K562 (cell line): ENCODE measurements around the gene JUNB. TPM values are rescaled to one million over a fixed set of nuclear protein-coding genes. Genes with fewer than 3 reads are reported as not detected.

Source experiments
- ARID1B ChIP-seq: fragments of 450-650 bp; IDR thresholded peaks from 2 replicates; pipeline ENCODE4 v1.6.1; 2016; ENCODE audit warnings: antibody characterized with exemption, mild to moderate bottlenecking, inconsistent platforms
- E2F1 ChIP-seq: sonication (generic); formaldehyde crosslinking; IDR thresholded peaks from 2 replicates; pipeline ENCODE4 v1.8.1; 2023; ENCODE audit warnings: mild to moderate bottlenecking, missing genetic modification reagents, moderate library complexity
- EWSR1 ChIP-seq: fragments of 450-650 bp; IDR thresholded peaks from 2 replicates; pipeline ENCODE4 v1.6.1; 2018; ENCODE audit warnings: borderline replicate concordance, mild to moderate bottlenecking, low read depth, moderate library complexity; ENCODE audit not compliant: partially characterized antibody
- HDGF ChIP-seq: fragments of 450-650 bp; IDR thresholded peaks from 2 replicates; pipeline ENCODE4 v1.6.1; 2016
- KDM1A ChIP-seq, 2 experiments: fragments of 450-650 bp; IDR thresholded peaks; 2 replicates each; pipeline ENCODE4 v1.6.1; 2016; ENCODE audit warnings: mild to moderate bottlenecking in 2 of 2
- MCM7 ChIP-seq, 2 experiments: fragments of 450-650 bp; IDR thresholded peaks; 2 replicates each; pipeline ENCODE4 v1.6.1; 2016 to 2018
- MYBL2 ChIP-seq, 2 experiments: fragments of 450-650 bp in 1 of 2; sonication (generic) in 1 of 2; formaldehyde crosslinking in 1 of 2; IDR thresholded peaks; 2 replicates each; pipeline versions ENCODE4 v1.6.1 to v1.8.1; 2017 to 2022; ENCODE audit warnings: borderline replicate concordance in 1 of 2, inconsistent platforms in 1 of 2, low read depth in 1 of 2, mild to moderate bottlenecking in 1 of 2, missing genetic modification reagents in 1 of 2, moderate library complexity in 1 of 2
- NELFE ChIP-seq: IDR thresholded peaks from 2 replicates; pipeline ENCODE4 v1.6.1; 2011; ENCODE audit warnings: mild to moderate bottlenecking; ENCODE audit not compliant: insufficient read depth, insufficient read length
- NFIC ChIP-seq: fragments of 450-650 bp; IDR thresholded peaks from 2 replicates; pipeline ENCODE4 v1.6.1; 2017; ENCODE audit warnings: mild to moderate bottlenecking, inconsistent platforms
- NONO ChIP-seq, 2 experiments: fragments of 200-400 bp in 1 of 2; fragments of 450-650 bp in 1 of 2; formaldehyde crosslinking in 1 of 2; IDR thresholded peaks; 2 replicates each; pipeline ENCODE4 v1.6.1; 2017; ENCODE audit warnings: low read depth in 2 of 2, mild to moderate bottlenecking in 2 of 2, moderate library complexity in 2 of 2, low read length in 1 of 2
- PHF21A ChIP-seq: fragments of 450-650 bp; IDR thresholded peaks from 2 replicates; pipeline ENCODE4 v1.6.1; 2017; ENCODE audit warnings: low read depth, borderline replicate concordance
- PML ChIP-seq: IDR thresholded peaks from 2 replicates; pipeline ENCODE4 v1.6.1; 2012; ENCODE audit warnings: low read length, inconsistent platforms
- RHOXF2B ChIP-seq: fragments of 250-450 bp; sonication (Bioruptor Pico); conservative IDR thresholded peaks from 2 replicates; pipeline ENCODE4 v1.5.1; 2021
- RNF2 ChIP-seq: sonication (generic); IDR thresholded peaks from 2 replicates; pipeline ENCODE4 v1.6.1; 2016
- SAFB ChIP-seq: fragments of 200-400 bp; formaldehyde crosslinking; IDR thresholded peaks from 2 replicates; pipeline ENCODE4 v1.6.1; 2017; ENCODE audit warnings: low read depth, low read length, borderline replicate concordance
- SP2 ChIP-seq: IDR thresholded peaks from 2 replicates; pipeline ENCODE4 v1.6.1; 2011; ENCODE audit warnings: mild to moderate bottlenecking, low read depth, low read length, moderate library complexity; ENCODE audit not compliant: poor library complexity, severe bottlenecking; ENCODE audit errors: extremely low read depth
- SRSF9 ChIP-seq: fragments of 200-400 bp; formaldehyde crosslinking; IDR thresholded peaks from 2 replicates; pipeline ENCODE4 v1.6.1; 2017; ENCODE audit warnings: low read depth, low read length, borderline replicate concordance
- TFAM ChIP-seq: fragments of 250-450 bp; sonication (Bioruptor Pico); conservative IDR thresholded peaks from 2 replicates; pipeline ENCODE4 v1.5.0; 2021; ENCODE audit warnings: mild to moderate bottlenecking, moderate library complexity
- ZBTB17 ChIP-seq: fragments of 450-650 bp; formaldehyde crosslinking; IDR thresholded peaks from 2 replicates; pipeline ENCODE4 v1.4.0; 2020; ENCODE audit warnings: mild to moderate bottlenecking
- ZBTB7A ChIP-seq: IDR thresholded peaks from 2 replicates; pipeline ENCODE4 v1.6.1; 2011; ENCODE audit warnings: low read depth, mild to moderate bottlenecking, low read length, moderate library complexity, borderline replicate concordance; ENCODE audit not compliant: control insufficient read depth
- ZKSCAN8 ChIP-seq: fragments of 200-800 bp; sonication (Bioruptor generic); IDR thresholded peaks from 2 replicates; pipeline ENCODE4 v1.6.1; 2016; ENCODE audit warnings: missing genetic modification characterization, missing compliant biosample characterization
- ZNF24 ChIP-seq: fragments of 450-650 bp; IDR thresholded peaks from 2 replicates; pipeline ENCODE4 v1.6.1; 2016
- ZNF830 ChIP-seq: fragments of 250-450 bp; sonication (Bioruptor Pico); IDR thresholded peaks from 2 replicates; pipeline ENCODE4 v1.5.0; 2021; ENCODE audit warnings: mild to moderate bottlenecking
- polyA plus RNA-seq, 8 experiments: library from polyadenylated mRNA; depleted of rRNA in 4 of 8; stranded (reverse) in 5 of 8; unstranded in 3 of 8; fragments of >200 nt; fragmentation: Nextera tagmentation in 2 of 8; fragmentation: Illumina TruSeq in 1 of 8; extraction: Ambion mirVana in 2 of 8; extraction: Trizol in 1 of 8; gene quantifications; 2 replicates each; pipeline versions ENCODE4 v1.2.1 to v1.2.3, GENCODE V29; 2011 to 2014; ENCODE audit warnings: inconsistent platforms in 1 of 8, missing spikeins in 1 of 8
- total RNA-seq, 7 experiments: library from RNA; depleted of rRNA in 6 of 7; stranded (reverse); fragments of >200 nt in 6 of 7; fragmentation: Illumina TruSeq in 2 of 7; extraction: Trizol in 2 of 7; gene quantifications; 2 replicates each; pipeline versions ENCODE4 v1.2.1 to v1.2.3, GENCODE V29; 2011 to 2021; ENCODE audit warnings: low replicate concordance in 1 of 7
- TF ChIP-seq, protein P1 (sequence below): fragments of 150-350 bp; IDR thresholded peaks from 2 replicates; pipeline ENCODE4 v1.6.1; 2014; ENCODE audit warnings: low read depth, mild to moderate bottlenecking, low read length, borderline replicate concordance
- TF ChIP-seq, protein P2 (sequence below): sonication (generic); formaldehyde crosslinking; IDR thresholded peaks from 2 replicates; pipeline ENCODE4 v1.8.0; 2022; ENCODE audit warnings: missing genetic modification reagents, mild to moderate bottlenecking, moderate library complexity, borderline replicate concordance
- TF ChIP-seq, protein P3 (sequence below): sonication (generic); formaldehyde crosslinking; IDR thresholded peaks from 2 replicates; pipeline ENCODE4 v1.9.0; 2022; ENCODE audit warnings: mild to moderate bottlenecking, missing genetic modification reagents

JUNB gene
- total and polyA plus RNA-seq, 9 of the 15 experiments (the other 6 are each of a cell fraction or from before 2014, with no cell fraction given), result 0.23 to 88.1 (median 13.1) TPM

DNA sequence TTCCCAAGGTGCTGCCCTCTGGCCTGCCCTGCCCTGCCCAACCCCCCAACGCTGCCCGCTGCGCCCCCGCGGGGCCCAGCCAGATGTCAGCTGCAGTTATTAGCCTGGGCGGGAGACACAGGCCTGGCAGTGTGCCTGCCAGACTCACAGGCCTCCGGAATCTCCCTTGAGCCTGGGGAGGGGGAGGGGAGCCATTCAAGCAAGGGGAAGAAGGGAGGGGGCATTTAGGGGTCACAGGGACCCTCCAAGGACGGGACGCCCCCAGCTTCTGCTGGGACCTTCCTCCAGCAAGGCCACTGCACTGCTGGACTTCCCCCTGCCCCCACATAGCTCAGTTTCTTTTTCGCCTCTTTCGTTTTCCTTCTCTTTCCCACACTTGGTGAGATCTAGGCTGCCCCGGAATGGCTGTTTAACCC is 2.6 kb upstream of the JUNB start (continued):
- TF ChIP-seq, protein P1, sequence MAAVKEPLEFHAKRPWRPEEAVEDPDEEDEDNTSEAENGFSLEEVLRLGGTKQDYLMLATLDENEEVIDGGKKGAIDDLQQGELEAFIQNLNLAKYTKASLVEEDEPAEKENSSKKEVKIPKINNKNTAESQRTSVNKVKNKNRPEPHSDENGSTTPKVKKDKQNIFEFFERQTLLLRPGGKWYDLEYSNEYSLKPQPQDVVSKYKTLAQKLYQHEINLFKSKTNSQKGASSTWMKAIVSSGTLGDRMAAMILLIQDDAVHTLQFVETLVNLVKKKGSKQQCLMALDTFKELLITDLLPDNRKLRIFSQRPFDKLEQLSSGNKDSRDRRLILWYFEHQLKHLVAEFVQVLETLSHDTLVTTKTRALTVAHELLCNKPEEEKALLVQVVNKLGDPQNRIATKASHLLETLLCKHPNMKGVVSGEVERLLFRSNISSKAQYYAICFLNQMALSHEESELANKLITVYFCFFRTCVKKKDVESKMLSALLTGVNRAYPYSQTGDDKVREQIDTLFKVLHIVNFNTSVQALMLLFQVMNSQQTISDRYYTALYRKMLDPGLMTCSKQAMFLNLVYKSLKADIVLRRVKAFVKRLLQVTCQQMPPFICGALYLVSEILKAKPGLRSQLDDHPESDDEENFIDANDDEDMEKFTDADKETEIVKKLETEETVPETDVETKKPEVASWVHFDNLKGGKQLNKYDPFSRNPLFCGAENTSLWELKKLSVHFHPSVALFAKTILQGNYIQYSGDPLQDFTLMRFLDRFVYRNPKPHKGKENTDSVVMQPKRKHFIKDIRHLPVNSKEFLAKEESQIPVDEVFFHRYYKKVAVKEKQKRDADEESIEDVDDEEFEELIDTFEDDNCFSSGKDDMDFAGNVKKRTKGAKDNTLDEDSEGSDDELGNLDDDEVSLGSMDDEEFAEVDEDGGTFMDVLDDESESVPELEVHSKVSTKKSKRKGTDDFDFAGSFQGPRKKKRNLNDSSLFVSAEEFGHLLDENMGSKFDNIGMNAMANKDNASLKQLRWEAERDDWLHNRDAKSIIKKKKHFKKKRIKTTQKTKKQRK, result no peak
- TF ChIP-seq RNF2 (0 out of 2 replicates have a peak, but pooled peaks have one; percentile 44), MCM7 (IDR thresholded peaks at IDR 0.05) (no peak), EWSR1 (no peak), ARID1B (peak; percentile 38; the same call in 1 of the 2 replicates), ZNF24 (no peak), PHF21A (no peak), ZBTB17 (CRISPR knock-in tag) (0 out of 2 replicates have a peak, but pooled peaks have one; percentile 49), E2F1 (CRISPR knock-in tag) (no peak), TFAM (CRISPR knock-in tag) (no peak), RHOXF2B (CRISPR knock-in tag) (no peak), SRSF9 (no peak), NELFE (no peak), PML (no peak), ZNF830 (CRISPR knock-in tag) (no peak), ZBTB7A (peak; percentile 88), SAFB (no peak), MYBL2 (IDR thresholded peaks at IDR 0.05; ENCODE audit: low read depth) (no peak), MYBL2 (CRISPR knock-in tag; IDR thresholded peaks at IDR 0.05; ENCODE audit: borderline replicate concordance) (no peak), KDM1A (IDR thresholded peaks at IDR 0.05) (no peak), NONO (IDR thresholded peaks at IDR 0.05; ENCODE audit: low read depth in 2 of 2, low read length in 1 of 2) (no peak), ZKSCAN8 (CRISPR knock-in tag) (no peak), SP2 (no peak), HDGF (no peak), NFIC (peak; percentile 89)
- TF ChIP-seq, protein P2, sequence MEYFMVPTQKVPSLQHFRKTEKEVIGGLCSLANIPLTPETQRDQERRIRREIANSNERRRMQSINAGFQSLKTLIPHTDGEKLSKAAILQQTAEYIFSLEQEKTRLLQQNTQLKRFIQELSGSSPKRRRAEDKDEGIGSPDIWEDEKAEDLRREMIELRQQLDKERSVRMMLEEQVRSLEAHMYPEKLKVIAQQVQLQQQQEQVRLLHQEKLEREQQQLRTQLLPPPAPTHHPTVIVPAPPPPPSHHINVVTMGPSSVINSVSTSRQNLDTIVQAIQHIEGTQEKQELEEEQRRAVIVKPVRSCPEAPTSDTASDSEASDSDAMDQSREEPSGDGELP, result peak; percentile 74; the same call in 1 of the 2 replicates
- TF ChIP-seq, protein P3, sequence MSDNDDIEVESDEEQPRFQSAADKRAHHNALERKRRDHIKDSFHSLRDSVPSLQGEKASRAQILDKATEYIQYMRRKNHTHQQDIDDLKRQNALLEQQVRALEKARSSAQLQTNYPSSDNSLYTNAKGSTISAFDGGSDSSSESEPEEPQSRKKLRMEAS (CRISPR knock-in tag), result no peak
